Neuronal stem cell (in vitro differentiated cells): ENCODE measurements around the gene GPR137B.

Source experiments
- DNase-seq: peaks from one replicate; pipeline ENCODE4 v3.0.0-alpha.2; 2013; ENCODE audit warnings: low spot score
- H2AFZ ChIP-seq: one replicate; pipeline ENCODE4 v1.6.1; 2013; ENCODE audit warnings: mild to moderate bottlenecking, low read length, inconsistent platforms
- H2AK5ac ChIP-seq: 2 replicates; pipeline ENCODE4 v1.6.1; 2013; ENCODE audit warnings: low read depth, mild to moderate bottlenecking, inconsistent platforms, low read length, moderate library complexity, mixed read lengths
- H2BK120ac ChIP-seq: 2 replicates; pipeline ENCODE4 v1.6.1; 2013; ENCODE audit warnings: low read depth, mild to moderate bottlenecking, inconsistent platforms, low read length, moderate library complexity, mixed read lengths
- H2BK12ac ChIP-seq: one replicate; pipeline ENCODE4 v1.6.1; 2013; ENCODE audit warnings: low read length, inconsistent platforms
- H2BK15ac ChIP-seq: 2 replicates; pipeline ENCODE4 v1.6.1; 2013; ENCODE audit warnings: mild to moderate bottlenecking, low read length, inconsistent platforms, mixed read lengths
- H2BK5ac ChIP-seq: one replicate; pipeline ENCODE4 v1.6.1; 2013; ENCODE audit warnings: inconsistent platforms, mild to moderate bottlenecking, low read length, moderate library complexity
- H3K14ac ChIP-seq: one replicate; pipeline ENCODE4 v1.6.1; 2013; ENCODE audit warnings: low read length, inconsistent platforms
- H3K18ac ChIP-seq: 2 replicates; pipeline ENCODE4 v1.6.1; 2013; ENCODE audit warnings: low read length, inconsistent platforms
- H3K23ac ChIP-seq: 2 replicates; pipeline ENCODE4 v1.6.1; 2013; ENCODE audit warnings: low read depth, mild to moderate bottlenecking, mixed read lengths, low read length, inconsistent platforms; ENCODE audit not compliant: poor library complexity
- H3K27ac ChIP-seq: replicated peaks from 3 replicates; pipeline ENCODE4 v1.5.1; 2013; ENCODE audit warnings: low read length, inconsistent platforms
- H3K27me3 ChIP-seq, 3 experiments: 2 replicates each; pipeline ENCODE4 v1.6.1; 2013; ENCODE audit warnings: low read length in 3 of 3, mild to moderate bottlenecking in 2 of 3, inconsistent platforms in 1 of 3, low read depth in 1 of 3, mixed read lengths in 1 of 3, moderate library complexity in 1 of 3; ENCODE audit not compliant: control insufficient read depth in 3 of 3, insufficient read depth in 3 of 3
- H3K36me3 ChIP-seq, 2 donors: replicated peaks in 1 of 2; 2 replicates each; pipeline ENCODE4 v1.6.1; 2013; ENCODE audit warnings: low read length in 2 of 2; ENCODE audit not compliant: control insufficient read depth in 2 of 2, insufficient read depth in 2 of 2
- H3K4ac ChIP-seq: 2 replicates; pipeline ENCODE4 v1.6.1; 2013; ENCODE audit warnings: inconsistent platforms, mild to moderate bottlenecking, low read length, moderate library complexity
- H3K4me1 ChIP-seq, 2 donors: 1 replicate in 1 of 2; 2 replicates in 1 of 2; pipeline ENCODE4 v1.6.1; 2013; ENCODE audit warnings: low read length in 2 of 2, low read depth in 1 of 2; ENCODE audit not compliant: control insufficient read depth in 2 of 2, insufficient read depth in 1 of 2
- H3K4me2 ChIP-seq: one replicate; pipeline ENCODE4 v1.6.1; 2013; ENCODE audit warnings: mild to moderate bottlenecking, low read length, inconsistent platforms; ENCODE audit not compliant: insufficient read depth, poor library complexity, severe bottlenecking
- H3K4me3 ChIP-seq, 2 donors: 2 replicates each; pipeline ENCODE4 v1.5.1; 2013; ENCODE audit warnings: low read length in 2 of 2, mild to moderate bottlenecking in 2 of 2, inconsistent platforms in 1 of 2, moderate library complexity in 1 of 2
- H3K79me1 ChIP-seq: one replicate; pipeline ENCODE4 v1.6.1; 2013; ENCODE audit warnings: low read depth, mild to moderate bottlenecking, inconsistent platforms, low read length, moderate library complexity
- H3K9ac ChIP-seq: one replicate; pipeline ENCODE4 v1.6.1; 2013; ENCODE audit warnings: mild to moderate bottlenecking, low read depth, low read length, inconsistent platforms; ENCODE audit not compliant: poor library complexity
- H3K9me3 ChIP-seq, 2 donors: replicated peaks in 1 of 2; 2 replicates each; pipeline versions ENCODE3 to v1.6.1; 2013; ENCODE audit warnings: low read length in 2 of 2, mild to moderate bottlenecking in 2 of 2, inconsistent platforms in 1 of 2, low read depth in 1 of 2, mixed read lengths in 1 of 2, moderate library complexity in 1 of 2; ENCODE audit not compliant: control insufficient read depth in 2 of 2, insufficient read depth in 1 of 2
- H4K8ac ChIP-seq: one replicate; pipeline ENCODE4 v1.6.1; 2013; ENCODE audit warnings: low read depth, mild to moderate bottlenecking, inconsistent platforms, low read length, moderate library complexity
- H4K91ac ChIP-seq: one replicate; pipeline ENCODE4 v1.6.1; 2013; ENCODE audit warnings: low read length, low read depth, mild to moderate bottlenecking, inconsistent platforms; ENCODE audit not compliant: poor library complexity
- whole genome bisulfite sequencing, 2 donors: extraction: QIAGEN DNeasy Blood & Tissue Kit; methylation state at CpG; one replicate each; pipeline ENCODE4 v1.1.7; 2013; ENCODE audit warnings: missing lambda C conversion rate in 2 of 2, mixed read lengths in 1 of 2; ENCODE audit not compliant: insufficient read length in 2 of 2, insufficient replicate concordance in 1 of 2; ENCODE audit errors: extremely low coverage in 2 of 2; 5-methylcytosine and 5-hydroxymethylcytosine counted together

GPR137B gene

GRCh38 chr1:236107121-236107907 lies 35.0 kb upstream of the GPR137B start:
- WGBS, 2 donors, result no CpG with 5 or more reads among the region's 9 CpGs
- no peak overlapping the region for H3K9ac ChIP-seq

GRCh38 chr1:236108027-236108648 lies 34.2 kb upstream of the GPR137B start:
- H3K36me3 ChIP-seq, result no peaks in the 10 kb centered on the region
- H2AK5ac ChIP-seq, result no peak overlapping the region
- no peak overlapping the region for H4K91ac ChIP-seq
- no peak overlapping the region for H3K14ac ChIP-seq
- H3K4me2 ChIP-seq, result no peak overlapping the region
- no peak overlapping the region for H3K27ac ChIP-seq
- H3K9ac ChIP-seq, result no peak overlapping the region
- no peaks in the 10 kb centered on the region for H3K4me1 ChIP-seq
- no peak overlapping the region for H2BK120ac ChIP-seq
- no peak overlapping the region for H3K4me3 ChIP-seq
- H3K4ac ChIP-seq, result no peak overlapping the region
- H3K27me3 ChIP-seq, result no peaks in the 10 kb centered on the region
- H2BK12ac ChIP-seq, result no peak overlapping the region
- H2BK15ac ChIP-seq, result no peak overlapping the region
- H3K23ac ChIP-seq, result no peak overlapping the region
- no CpG with 5 or more reads among the region's 7 CpGs for WGBS, 2 donors
- no peak overlapping the region for H2AFZ ChIP-seq
- DNase-seq, result no peak
- no peak overlapping the region for H4K8ac ChIP-seq
- H2BK5ac ChIP-seq, result no peak overlapping the region
- no peaks in the 10 kb centered on the region for H3K79me1 ChIP-seq
- no peak overlapping the region for H3K18ac ChIP-seq
- no peaks in the 10 kb centered on the region for H3K9me3 ChIP-seq

More at GRCh38 chr1:236107121-236107907, 35.0 kb upstream of the GPR137B start:
- no peak overlapping the region for H2BK120ac ChIP-seq
- no peak overlapping the region for H3K4me3 ChIP-seq
- H3K27ac ChIP-seq, result no peak overlapping the region
- DNase-seq, result no peak
- H2BK12ac ChIP-seq, result no peak overlapping the region
- no peak overlapping the region for H3K14ac ChIP-seq
- no peak overlapping the region for H3K4ac ChIP-seq
- no peaks in the 10 kb centered on the region for H3K79me1 ChIP-seq
- H3K18ac ChIP-seq, result no peak overlapping the region
- no peak overlapping the region for H3K23ac ChIP-seq
- H3K9me3 ChIP-seq, result no peaks in the 10 kb centered on the region
- H2BK5ac ChIP-seq, result no peak overlapping the region
- peaks cover 0 to 2% of the 10 kb centered on the region in 2 donors for H3K4me1 ChIP-seq
- no peak overlapping the region for H4K8ac ChIP-seq
- no peak overlapping the region for H2AFZ ChIP-seq
- no peak overlapping the region for H3K4me2 ChIP-seq
- no peaks in the 10 kb centered on the region for H3K27me3 ChIP-seq
- H3K36me3 ChIP-seq, result no peaks in the 10 kb centered on the region
- no peak overlapping the region for H2BK15ac ChIP-seq
- no peak overlapping the region for H4K91ac ChIP-seq
- no peak overlapping the region for H2AK5ac ChIP-seq

GRCh38 chr1:236110137-236110536 lies 32.2 kb upstream of the GPR137B start:
- no peak overlapping the region for H2AK5ac ChIP-seq
- H3K36me3 ChIP-seq, result no peaks in the 10 kb centered on the region
- no peak for DNase-seq
- no peak overlapping the region for H3K9ac ChIP-seq
- H3K27ac ChIP-seq, result no peak overlapping the region
- H3K14ac ChIP-seq, result no peak overlapping the region
- no peak overlapping the region for H2BK120ac ChIP-seq
- no peaks in the 10 kb centered on the region for H3K79me1 ChIP-seq
- WGBS, 2 donors, result no CpG with 5 or more reads among the region's 13 CpGs
- H3K18ac ChIP-seq, result no peak overlapping the region
- no peak overlapping the region for H2BK5ac ChIP-seq
- H3K4me3 ChIP-seq, result no peak overlapping the region
- H2BK12ac ChIP-seq, result no peak overlapping the region
- H2BK15ac ChIP-seq, result no peak overlapping the region
- H2AFZ ChIP-seq, result no peak overlapping the region
- no peak overlapping the region for H4K8ac ChIP-seq
- no peaks in the 10 kb centered on the region for H3K9me3 ChIP-seq
- H3K27me3 ChIP-seq, result no peaks in the 10 kb centered on the region
- H4K91ac ChIP-seq, result no peak overlapping the region
- H3K4ac ChIP-seq, result no peak overlapping the region
- H3K4me2 ChIP-seq, result no peak overlapping the region
- H3K23ac ChIP-seq, result no peak overlapping the region
- H3K4me1 ChIP-seq, result no peaks in the 10 kb centered on the region

DNA sequence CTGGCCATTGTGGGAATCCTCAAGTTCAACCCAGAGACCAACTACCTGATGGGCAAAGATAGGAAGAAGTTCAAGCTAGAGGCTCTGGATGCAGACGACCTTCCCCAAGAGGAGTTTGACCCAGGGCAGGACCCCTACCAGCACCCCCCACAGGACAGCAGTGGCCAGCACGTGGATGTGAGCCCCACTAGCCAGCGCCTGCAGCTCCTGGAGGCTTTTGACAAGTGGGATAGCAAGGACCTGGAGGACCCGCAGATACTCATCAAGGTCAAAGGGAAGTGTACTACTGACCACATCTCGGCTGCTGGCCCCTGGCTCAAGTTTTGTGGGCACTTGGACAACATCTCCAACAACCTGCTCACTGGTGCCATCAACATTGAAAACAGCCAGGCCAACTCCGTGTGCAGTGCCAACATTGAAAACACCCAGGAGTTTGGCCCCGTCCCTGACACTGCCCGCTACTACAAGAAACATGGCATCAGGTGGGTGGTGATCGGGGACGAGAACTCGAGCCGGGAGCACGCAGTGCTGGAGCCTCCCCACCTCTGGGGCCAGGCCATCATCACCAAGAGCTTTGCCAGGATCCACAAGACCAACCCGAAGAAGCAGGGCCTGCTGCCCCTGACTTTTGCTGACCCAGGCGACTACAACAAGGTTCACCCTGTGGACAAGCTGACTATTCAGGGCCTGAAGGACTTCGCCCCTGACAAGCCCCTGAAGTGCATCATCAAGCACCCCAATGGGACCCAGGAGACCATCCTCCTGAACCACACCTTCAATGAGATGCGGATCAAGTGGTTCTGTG lies 30.6 kb upstream of the GPR137B start:
- no peak overlapping the region for H4K8ac ChIP-seq
- peak overlapping the region; percentile 42 for H3K4ac ChIP-seq
- H3K27me3 ChIP-seq, result no peaks in the 10 kb centered on the region
- no peaks in the 10 kb centered on the region for H3K4me1 ChIP-seq
- no peak overlapping the region for H2BK120ac ChIP-seq
- no peak overlapping the region for H2BK12ac ChIP-seq
- no peak overlapping the region for H3K27ac ChIP-seq
- WGBS, 2 donors, result no CpG with 5 or more reads among the region's 17 CpGs
- no peak overlapping the region for H2BK15ac ChIP-seq
- H2BK5ac ChIP-seq, result no peak overlapping the region
- H3K36me3 ChIP-seq, result no peaks in the 10 kb centered on the region
- H3K23ac ChIP-seq, result no peak overlapping the region
- peak overlapping the region; percentile 29 for H3K18ac ChIP-seq
- H4K91ac ChIP-seq, result no peak overlapping the region
- no peak overlapping the region for H3K4me3 ChIP-seq
- no peak overlapping the region for H2AFZ ChIP-seq
- no peak overlapping the region for H3K14ac ChIP-seq
- no peaks in the 10 kb centered on the region for H3K79me1 ChIP-seq
- no peak overlapping the region for H2AK5ac ChIP-seq
- no peak for DNase-seq
- no peak overlapping the region for H3K9ac ChIP-seq
- no peaks in the 10 kb centered on the region for H3K9me3 ChIP-seq
- H3K4me2 ChIP-seq, result no peak overlapping the region
